Duodenal mucosa (tissue), 2 donors: ENCODE measurements around the gene NUMA1.

Source experiments
- H3K27ac ChIP-seq: one replicate; pipeline ENCODE4 v1.7.0; 2013; ENCODE audit warnings: low read depth, low read length
- H3K27me3 ChIP-seq, 2 donors: one replicate each; pipeline ENCODE4 v1.7.0; 2013; ENCODE audit warnings: low read length in 2 of 2, control low read depth in 1 of 2; ENCODE audit not compliant: insufficient read depth in 2 of 2, control insufficient read depth in 1 of 2
- H3K36me3 ChIP-seq, 2 donors: one replicate each; pipeline ENCODE4 v1.7.0; 2013; ENCODE audit warnings: low read length in 2 of 2, control low read depth in 1 of 2; ENCODE audit not compliant: insufficient read depth in 2 of 2, control insufficient read depth in 1 of 2
- H3K4me1 ChIP-seq, 2 donors: one replicate each; pipeline ENCODE4 v1.7.0; 2013; ENCODE audit warnings: low read length in 2 of 2, control low read depth in 1 of 2; ENCODE audit not compliant: insufficient read depth in 2 of 2, control insufficient read depth in 1 of 2
- H3K4me3 ChIP-seq, 2 donors: one replicate each; pipeline ENCODE4 v1.7.0; 2013; ENCODE audit warnings: low read length in 2 of 2, low read depth in 1 of 2
- H3K9ac ChIP-seq, 2 donors: one replicate each; pipeline ENCODE4 v1.7.0; 2013; ENCODE audit warnings: low read length in 2 of 2, low read depth in 1 of 2
- H3K9me3 ChIP-seq, 2 donors: one replicate each; pipeline ENCODE4 v1.7.0; 2013; ENCODE audit warnings: low read length in 2 of 2, control low read depth in 1 of 2; ENCODE audit not compliant: control insufficient read depth in 1 of 2

Gene NUMA1

DNA sequence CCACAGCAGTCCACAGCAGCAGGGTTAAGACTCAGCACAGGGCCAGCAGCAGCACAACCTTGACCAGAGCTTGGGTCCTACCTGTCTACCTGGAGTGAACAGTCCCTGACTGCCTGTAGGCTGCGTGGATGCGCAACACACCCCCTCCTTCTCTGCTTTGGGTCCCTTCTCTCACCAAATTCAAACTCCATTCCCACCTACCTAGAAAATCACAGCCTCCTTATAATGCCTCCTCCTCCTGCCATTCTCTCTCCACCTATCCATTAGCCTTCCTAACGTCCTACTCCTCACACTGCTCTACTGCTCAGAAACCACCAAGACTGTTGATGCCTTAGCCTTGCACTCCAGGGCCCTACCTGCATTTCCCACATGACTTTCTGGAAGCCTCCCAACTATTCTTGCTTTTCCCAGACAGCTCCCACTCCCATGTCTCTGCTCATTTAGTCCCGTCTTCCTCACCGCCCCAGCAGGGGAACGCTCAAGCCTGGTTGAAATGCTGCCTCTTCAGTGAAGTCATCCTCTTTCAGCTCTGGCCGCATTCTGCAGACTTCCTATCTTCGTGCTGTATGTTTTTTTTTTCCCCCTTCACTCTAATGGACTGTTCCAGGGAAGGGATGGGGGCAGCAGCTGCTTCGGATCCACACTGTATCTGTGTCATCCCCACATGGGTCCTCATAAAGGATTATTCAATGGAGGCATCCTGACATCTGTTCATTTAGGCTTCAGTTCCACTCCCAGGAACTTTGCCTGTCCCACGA, 78.3 kb downstream of the NUMA1 start:
- Histone ChIP-seq H3K27me3 (no peaks in the 10 kb centered on the region), H3K9ac (peak overlapping the region in 1 of 2 donors; percentile 2), H3K9me3 (no peaks in the 10 kb centered on the region), H3K4me1 (peaks cover 23 to 28% of the 10 kb centered on the region in 2 donors), H3K27ac (no peak overlapping the region), H3K36me3 (peaks cover 65 to 72% of the 10 kb centered on the region in 2 donors), H3K4me3 (no peak overlapping the region)

DNA sequence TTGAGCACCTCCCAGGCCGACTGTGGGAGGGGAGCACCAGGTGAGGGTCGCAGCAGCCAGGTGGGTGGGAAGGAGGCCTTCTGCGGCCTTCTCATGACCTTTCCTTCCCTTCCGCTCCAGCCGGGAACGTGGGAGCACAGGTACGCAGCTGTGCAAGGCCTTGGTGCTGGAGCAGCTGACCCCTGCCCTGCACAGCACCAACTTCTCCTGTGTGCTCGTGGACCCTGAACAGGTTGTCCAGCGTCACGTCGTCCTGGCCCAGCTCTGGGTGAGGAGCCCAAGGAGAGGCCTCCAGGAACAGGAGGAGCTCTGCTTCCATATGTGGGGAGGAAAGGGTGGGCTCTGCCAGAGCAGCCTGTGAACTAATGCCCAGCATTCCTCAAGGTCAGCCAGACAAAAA, 79.1 kb downstream of the NUMA1 start:
- peaks cover 57 to 67% of the 10 kb centered on the region in 2 donors for H3K36me3 ChIP-seq
- H3K9me3 ChIP-seq: no peaks in the 10 kb centered on the region
- no peak overlapping the region for H3K4me3 ChIP-seq
- H3K27me3 ChIP-seq: no peaks in the 10 kb centered on the region
- H3K27ac ChIP-seq: no peak overlapping the region
- peaks cover 23 to 28% of the 10 kb centered on the region in 2 donors for H3K4me1 ChIP-seq
- no peak overlapping the region for H3K9ac ChIP-seq

DNA sequence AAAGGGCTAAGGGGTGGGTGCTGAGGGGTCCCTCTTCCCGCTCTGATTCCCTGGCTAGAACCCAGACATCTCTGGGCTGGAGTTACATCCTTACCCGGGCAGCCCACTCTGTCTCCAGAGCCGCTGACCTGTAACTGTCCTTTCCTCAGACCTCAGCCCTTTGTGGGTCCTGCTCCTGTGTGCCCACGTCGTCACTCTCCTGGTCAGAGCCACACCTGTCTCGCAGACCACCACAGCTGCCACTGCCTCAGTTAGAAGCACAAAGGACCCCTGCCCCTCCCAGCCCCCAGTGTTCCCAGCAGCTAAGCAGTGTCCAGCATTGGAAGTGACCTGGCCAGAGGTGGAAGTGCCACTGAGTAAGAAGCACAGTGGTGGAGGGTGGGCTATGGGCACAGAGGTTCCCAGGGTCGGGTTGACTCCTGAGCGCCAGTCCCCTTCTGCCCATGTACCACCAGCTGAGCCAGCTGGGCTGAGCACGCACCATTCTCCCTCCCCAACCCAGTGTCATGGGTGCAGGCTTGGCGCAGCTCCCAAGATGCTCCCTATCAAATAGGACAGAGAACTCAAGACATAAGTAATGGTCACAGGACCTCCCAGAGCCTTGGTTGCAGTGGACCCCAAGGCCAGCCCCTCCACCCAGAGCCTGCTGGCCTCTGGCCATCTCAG, 80.0 kb downstream of the NUMA1 start:
- no peak overlapping the region for H3K9ac ChIP-seq
- H3K27me3 ChIP-seq: no peaks in the 10 kb centered on the region
- H3K36me3 ChIP-seq: peaks cover 48 to 64% of the 10 kb centered on the region in 2 donors
- peaks cover 23 to 28% of the 10 kb centered on the region in 2 donors for H3K4me1 ChIP-seq
- peak overlapping the region; percentile 11 for H3K27ac ChIP-seq
- no peaks in the 10 kb centered on the region for H3K9me3 ChIP-seq
- no peak overlapping the region for H3K4me3 ChIP-seq

DNA sequence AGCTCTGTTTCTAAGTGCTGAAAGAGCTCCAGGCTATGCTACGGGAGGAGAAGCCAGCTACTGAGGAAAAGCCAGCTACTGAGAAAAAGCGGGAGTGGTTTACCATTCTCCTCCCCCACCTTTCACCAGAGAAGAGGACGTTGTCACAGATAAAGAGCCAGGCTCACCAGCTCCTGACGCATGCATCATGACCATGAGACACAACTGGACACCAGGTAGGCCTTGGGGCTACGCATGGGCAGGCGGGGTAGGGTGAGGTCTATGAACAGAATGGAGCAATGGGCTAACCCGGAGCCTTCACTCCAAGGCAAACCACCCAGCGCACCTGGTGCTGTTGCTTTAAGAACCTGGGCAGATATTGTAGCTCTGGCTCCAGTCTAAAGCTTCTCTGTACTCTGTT, 80.5 kb downstream of the NUMA1 start:
- Histone ChIP-seq H3K4me1 (peaks cover 23 to 28% of the 10 kb centered on the region in 2 donors), H3K27ac (peak overlapping the region; percentile 11), H3K36me3 (peaks cover 43 to 64% of the 10 kb centered on the region in 2 donors), H3K4me3 (peak overlapping the region; percentile 46 to 48), H3K27me3 (no peaks in the 10 kb centered on the region), H3K9me3 (no peaks in the 10 kb centered on the region), H3K9ac (peak overlapping the region in 1 of 2 donors; percentile 8)

DNA sequence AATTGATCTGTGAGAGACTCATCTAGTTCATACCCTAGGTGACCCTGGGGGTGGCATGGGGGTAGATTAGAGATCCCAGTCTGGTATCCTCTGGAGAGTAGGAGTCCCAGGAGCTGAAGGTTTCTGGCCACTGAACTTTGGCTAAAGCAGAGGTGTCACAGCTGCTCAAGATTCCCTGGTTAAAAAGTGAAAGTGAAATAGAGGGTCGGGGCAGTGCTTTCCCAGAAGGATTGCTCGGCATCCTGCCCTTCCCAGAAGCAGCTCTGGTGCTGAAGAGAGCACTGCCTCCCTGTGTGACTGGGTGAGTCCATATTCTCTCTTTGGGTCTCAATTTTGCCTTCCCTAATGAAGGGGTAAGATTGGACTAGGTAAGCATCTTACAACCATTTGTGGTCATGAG, 81.0 kb downstream of the NUMA1 start:
- H3K4me1 ChIP-seq: peaks cover 23 to 28% of the 10 kb centered on the region in 2 donors
- H3K27ac ChIP-seq: peak overlapping the region; percentile 49
- no peaks in the 10 kb centered on the region for H3K9me3 ChIP-seq
- peaks cover 39 to 61% of the 10 kb centered on the region in 2 donors for H3K36me3 ChIP-seq
- peak overlapping the region; percentile 46 to 48 for H3K4me3 ChIP-seq
- no peaks in the 10 kb centered on the region for H3K27me3 ChIP-seq
- H3K9ac ChIP-seq: peak overlapping the region; percentile 8 to 33

DNA sequence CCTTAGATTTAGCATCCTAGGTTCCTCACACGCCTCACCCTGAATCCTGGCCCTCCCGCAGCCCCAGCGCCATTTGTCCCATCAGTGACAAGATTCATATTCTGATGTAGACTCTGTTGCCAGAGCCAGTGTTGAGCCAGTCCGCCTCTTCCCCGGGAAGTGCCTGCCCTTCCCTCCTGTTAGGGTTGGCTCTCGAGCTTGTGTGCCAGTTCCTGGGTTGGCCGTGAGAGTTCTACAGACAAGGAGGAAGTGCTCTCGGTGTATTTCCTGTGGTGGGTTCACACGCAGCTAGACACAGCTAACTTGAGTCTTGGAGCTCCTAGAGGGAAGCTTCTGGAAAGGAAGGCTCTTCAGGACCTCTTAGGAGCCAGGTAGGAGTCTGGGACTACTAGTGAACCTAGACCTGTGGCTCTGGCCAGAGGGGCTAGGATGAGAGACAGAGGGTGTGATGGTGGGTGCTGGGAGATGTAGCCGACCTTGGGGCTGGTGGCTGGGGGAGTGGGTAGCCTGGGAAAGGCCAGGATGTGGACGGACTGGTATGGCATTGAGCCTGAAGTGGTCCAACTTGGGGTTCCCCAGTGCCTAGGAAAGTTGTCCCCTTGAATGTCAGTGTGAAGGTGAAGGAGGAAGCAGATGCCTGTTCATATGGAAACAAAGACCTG, 81.6 kb downstream of the NUMA1 start, which contains the start of gene IL18BP:
Gene IL18BP, plus strand, starts transcription at position 261 of the 662 bp plus-strand sequence. CDS start 1,076 bp downstream, outside the sequence.
- Histone ChIP-seq H3K27ac (peak within 1 kb of the TSS; percentile 49), H3K4me3 (peak within 1 kb of the TSS; percentile 46 to 48), H3K9ac (peak within 1 kb of the TSS; percentile 8 to 33), H3K9me3 (no peaks in the 10 kb centered on the region), H3K36me3 (peaks cover 34 to 55% of the 10 kb centered on the region in 2 donors), H3K4me1 (peaks cover 23 to 28% of the 10 kb centered on the region in 2 donors), H3K27me3 (no peaks in the 10 kb centered on the region)

DNA sequence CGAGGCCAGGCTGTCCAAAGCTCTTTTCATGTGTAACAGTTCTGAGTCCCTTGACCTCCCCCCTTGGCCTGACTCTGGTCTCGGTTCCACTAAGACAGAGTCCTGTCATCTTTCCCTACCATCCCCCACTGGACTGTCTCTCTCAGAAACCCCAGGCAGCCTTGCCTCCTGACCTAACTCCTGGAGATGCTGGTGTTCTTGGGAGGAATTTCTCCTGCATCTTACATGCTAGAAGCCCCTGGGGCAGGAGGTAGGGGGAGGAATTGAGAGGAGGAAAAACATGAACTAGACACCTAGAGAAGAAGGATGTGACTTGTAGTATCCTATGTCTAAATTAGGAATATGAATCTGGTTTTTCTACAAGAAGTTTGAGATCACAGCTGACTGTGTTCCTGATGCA, 82.3 kb downstream of the NUMA1 start:
- Histone ChIP-seq H3K36me3 (peaks cover 27 to 48% of the 10 kb centered on the region in 2 donors), H3K9me3 (no peaks in the 10 kb centered on the region), H3K27ac (no peak overlapping the region), H3K9ac (no peak overlapping the region), H3K4me1 (peaks cover 23 to 28% of the 10 kb centered on the region in 2 donors), H3K4me3 (no peak overlapping the region), H3K27me3 (no peaks in the 10 kb centered on the region)

DNA sequence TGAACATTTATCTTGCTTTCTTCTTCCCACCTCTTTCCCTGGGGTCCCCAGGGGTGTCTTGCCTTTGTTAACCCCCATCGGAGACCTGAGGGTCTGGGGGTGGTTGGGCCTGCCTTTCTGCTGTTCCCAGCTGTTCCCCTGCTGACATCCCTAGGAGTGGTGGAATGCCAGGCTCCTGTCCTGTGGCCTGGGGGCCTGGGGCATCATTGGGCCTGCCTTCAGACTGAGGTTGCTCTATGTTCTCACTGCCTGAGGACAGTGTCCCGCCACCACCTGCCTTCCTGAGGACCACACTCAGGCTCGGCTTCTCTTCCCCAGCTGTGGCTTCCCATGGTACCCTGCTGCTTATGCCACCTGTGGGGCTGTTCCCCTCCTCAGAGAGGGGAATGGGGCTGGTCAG, 82.7 kb downstream of the NUMA1 start:
- Histone ChIP-seq H3K27ac (no peak overlapping the region), H3K9me3 (no peaks in the 10 kb centered on the region), H3K9ac (no peak overlapping the region), H3K4me1 (peaks cover 23 to 28% of the 10 kb centered on the region in 2 donors), H3K36me3 (peaks cover 23 to 43% of the 10 kb centered on the region in 2 donors), H3K27me3 (no peaks in the 10 kb centered on the region), H3K4me3 (no peak overlapping the region)

DNA sequence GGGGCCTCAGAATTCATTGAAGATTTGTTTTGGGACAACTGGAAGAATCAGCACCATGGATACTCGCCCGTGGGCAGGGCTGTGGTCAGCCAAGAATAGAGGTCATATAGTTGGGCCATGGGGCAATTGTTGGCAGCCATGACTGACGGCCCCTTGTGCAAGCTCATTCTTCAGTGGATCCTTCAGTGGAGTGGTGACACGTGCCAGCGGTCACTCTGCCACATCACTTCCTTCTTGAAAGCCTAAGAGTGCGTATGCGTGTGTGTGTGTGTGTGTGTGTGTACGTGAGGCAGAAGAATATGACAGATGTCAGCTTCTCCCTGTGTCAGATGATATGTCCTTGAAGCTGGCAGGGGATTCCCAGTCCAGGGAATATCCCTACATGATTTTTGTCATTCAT, 83.4 kb downstream of the NUMA1 start:
- no peak overlapping the region for H3K27ac ChIP-seq
- peaks cover 16 to 37% of the 10 kb centered on the region in 2 donors for H3K36me3 ChIP-seq
- H3K4me3 ChIP-seq: no peak overlapping the region
- no peaks in the 10 kb centered on the region for H3K9me3 ChIP-seq
- H3K27me3 ChIP-seq: no peaks in the 10 kb centered on the region
- H3K9ac ChIP-seq: no peak overlapping the region
- H3K4me1 ChIP-seq: peaks cover 23 to 28% of the 10 kb centered on the region in 2 donors

DNA sequence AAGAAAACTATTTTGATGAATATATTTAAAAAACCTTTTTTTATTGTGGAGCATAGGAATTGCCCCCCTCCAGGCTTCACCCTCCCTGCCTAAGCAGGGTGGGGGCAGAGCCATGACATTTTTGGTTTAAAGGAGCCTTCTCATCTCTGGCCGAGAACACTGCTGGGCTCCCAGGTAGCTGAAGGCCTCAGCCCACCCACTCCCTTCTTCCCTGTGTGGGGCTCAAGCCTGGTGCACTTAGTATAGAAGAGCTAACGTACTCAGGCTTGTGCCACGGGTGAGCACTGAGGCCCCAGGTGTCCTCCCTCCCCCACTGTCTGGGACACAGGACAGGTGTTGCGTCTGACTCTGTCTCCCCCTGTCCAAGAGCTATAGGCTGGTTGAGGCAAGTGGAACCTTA, 83.8 kb downstream of the NUMA1 start:
- Histone ChIP-seq H3K27ac (no peak overlapping the region), H3K9ac (no peak overlapping the region), H3K9me3 (no peaks in the 10 kb centered on the region), H3K36me3 (peaks cover 12 to 33% of the 10 kb centered on the region in 2 donors), H3K27me3 (no peaks in the 10 kb centered on the region), H3K4me1 (peaks cover 23 to 28% of the 10 kb centered on the region in 2 donors), H3K4me3 (no peak overlapping the region)
